NK-92 treated with Interleukin-12 subunit alpha and Interleukin-12 subunit beta, amount 100 ng/mL, for 24 hours (cell line): ENCODE results near the gene FAM184B.

ENCODE experiments used
- DNase-seq: peaks from one replicate; lab custom pipeline; 2025; lab: John Stamatoyannopoulos, UW

FAM184B gene

DNA sequence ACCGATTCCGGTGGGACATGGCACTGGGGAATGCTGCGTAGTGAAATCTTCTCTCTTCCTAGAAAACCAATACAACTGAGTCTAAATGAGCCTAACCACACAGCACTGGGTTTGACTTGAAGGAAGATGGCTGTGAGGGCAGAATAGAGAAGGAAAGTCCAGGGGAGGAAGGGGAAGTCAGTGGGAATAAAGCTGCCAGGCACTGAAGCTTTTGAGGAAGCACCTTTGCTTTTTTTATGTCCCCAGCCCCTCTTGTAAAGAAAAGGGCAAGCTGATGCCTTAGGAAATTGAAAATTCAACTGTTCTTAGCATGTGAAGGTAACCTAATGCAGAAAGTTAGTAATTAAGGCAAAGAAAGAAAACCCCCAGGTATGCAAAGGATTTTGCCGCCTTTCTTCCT is 146.4 kb downstream of the FAM184B start:
- DNase-seq = no peak

DNA sequence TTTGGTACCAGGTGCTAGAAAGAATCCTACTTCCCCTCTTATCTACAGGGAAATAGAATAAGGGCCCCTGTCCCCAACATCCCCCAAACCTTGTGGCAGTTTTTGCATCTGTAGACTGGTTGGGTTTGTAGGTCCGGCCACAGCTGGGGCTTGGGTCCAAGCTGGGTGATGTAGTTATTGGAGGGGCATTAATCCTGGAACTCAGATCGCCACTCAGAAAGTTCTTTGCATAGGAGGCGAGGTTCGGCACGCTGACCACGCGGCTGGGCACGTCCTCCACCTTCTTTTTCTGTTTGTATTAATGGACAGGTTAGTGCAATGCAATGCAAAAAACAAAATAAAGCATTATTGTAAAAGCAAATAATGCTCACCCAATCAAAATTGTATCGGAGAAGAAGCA is 147.8 kb downstream of the FAM184B start:
- no peak for DNase-seq

DNA sequence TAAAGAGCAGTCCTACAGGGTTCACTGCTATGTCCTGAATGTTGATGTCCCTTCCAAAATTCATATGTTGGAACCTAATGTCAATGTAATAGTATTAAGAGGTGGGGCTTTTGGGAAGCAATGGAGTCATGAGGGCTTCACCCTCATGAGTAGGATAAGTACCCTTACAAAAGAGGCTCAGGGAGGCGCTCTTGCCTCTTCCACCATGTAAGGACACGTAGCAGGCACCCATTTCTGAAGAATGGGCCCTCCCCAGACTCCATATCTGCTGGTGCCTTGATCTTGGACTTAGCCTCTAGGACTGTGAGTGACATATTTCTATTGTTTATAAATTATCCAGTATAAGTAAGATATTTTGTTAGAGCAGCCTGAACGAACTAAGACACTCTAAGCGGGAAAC is 151.2 kb downstream of the FAM184B start:
- no peak for DNase-seq

DNA sequence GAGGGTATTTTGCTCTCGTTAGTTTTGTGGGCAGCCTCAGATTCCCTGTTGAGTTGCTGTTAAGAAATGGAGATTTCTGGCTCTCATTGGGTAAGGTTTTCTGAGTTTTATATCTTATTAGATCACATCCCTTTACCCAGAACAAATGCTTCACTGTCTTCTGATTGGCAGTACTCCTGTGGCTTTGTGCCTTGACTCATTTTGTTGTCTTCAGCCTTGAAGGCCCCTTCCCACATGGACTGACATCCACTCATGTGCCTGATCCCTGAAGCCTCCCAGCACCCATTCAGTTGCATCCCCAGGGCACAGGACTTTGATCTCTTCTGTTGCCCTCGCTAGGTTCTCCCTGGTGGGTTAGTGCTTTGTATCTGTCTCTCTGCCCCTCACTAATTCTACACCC is 156.6 kb downstream of the FAM184B start:
- DNase-seq = no peak

DNA sequence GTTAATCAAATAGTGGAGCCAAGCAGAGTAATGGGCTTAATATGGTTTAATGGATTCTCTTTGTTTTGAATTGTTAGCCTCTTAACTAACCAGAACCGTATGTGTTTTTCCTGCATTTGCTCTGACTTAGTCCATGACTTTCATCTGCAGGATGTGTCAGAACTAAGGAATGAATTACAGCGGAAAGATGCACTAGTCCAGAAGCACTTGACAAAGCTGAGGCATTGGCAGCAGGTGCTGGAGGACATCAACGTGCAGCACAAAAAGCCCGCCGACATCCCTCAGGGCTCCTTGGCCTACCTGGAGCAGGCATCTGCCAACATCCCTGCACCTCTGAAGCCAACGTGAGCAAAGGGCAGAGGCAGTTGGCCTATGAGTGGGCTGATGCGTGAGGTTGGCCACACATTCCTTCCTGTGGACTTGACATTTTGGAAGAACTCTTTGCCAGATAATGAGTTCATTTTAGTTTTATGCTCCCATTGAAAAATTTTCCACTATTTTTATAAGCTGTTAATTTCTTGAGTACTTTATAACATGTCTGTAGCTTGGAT is 157.9 kb downstream of the FAM184B start:
- no peak for DNase-seq

DNA sequence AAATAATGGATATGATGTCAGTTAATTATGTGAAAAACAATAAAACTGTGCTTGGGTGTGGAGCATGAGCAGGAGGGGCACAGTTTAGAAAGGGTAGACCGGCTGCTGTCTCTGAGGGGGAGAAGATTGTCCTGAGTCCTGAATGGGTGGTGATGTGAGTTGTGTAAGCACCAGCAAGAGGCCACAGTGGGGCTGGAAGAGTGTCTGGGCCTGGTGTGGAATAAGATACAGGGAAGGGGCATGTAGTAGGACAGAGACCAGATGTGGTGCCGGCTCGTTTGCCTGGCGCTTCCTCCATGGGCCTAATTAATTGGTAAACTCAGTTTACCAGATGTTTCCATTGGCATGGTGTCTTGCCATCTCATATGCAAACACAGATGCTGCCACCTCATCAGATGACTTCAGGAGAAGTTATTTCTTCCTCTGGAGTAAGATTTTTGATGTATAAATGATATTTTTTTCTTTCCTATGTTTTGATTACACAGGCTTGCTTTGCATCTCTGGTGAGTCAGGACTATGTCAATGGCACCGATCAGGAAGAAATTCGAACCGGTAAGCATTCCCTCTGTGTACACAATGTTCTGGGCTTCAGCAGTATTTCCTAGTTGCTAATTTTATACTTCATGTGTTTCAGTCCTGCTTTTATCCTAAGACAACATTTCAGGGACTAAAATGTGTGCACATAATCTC is 161.9 kb downstream of the FAM184B start:
- DNase-seq = no peak

DNA sequence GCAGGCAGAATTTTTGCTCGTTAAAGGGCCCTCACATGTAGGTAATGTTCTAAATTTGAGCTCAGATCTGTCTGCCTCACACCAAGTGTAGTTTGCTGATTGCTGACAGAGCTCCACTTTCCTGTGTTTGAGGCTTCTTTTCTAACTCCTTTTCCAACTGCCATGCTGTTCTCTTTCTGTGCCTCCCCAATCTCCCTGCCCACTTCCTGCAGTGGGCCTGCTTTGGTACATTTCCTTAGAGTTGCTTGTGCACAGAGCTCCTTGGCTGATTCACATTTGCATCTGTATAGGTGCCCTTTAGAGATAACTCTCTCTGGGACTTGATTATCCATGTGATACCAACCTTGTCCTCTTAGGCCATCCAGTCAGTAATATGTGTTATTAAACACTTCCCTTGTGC is 162.5 kb downstream of the FAM184B start:
- no peak for DNase-seq

DNA sequence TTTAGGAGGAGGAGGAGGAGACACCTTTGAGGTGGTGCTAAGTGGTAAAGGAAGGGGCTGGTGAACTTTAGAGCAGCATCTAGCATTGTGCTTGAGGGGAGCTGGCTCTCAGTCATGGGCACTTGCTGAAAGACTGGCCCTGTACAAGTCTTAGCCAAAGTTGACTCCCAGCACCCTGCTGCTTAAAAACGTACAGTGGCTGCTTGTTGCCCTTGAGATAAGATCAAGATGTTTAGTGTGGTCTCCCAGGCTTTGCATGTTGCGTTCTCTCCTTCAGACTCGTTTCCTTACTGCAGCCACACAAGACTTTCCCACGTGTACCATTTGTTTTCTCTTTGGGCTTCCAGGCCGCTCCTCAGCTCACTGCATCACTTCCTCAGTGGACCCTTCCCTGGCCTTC is 165.1 kb downstream of the FAM184B start:
- DNase-seq = no peak

DNA sequence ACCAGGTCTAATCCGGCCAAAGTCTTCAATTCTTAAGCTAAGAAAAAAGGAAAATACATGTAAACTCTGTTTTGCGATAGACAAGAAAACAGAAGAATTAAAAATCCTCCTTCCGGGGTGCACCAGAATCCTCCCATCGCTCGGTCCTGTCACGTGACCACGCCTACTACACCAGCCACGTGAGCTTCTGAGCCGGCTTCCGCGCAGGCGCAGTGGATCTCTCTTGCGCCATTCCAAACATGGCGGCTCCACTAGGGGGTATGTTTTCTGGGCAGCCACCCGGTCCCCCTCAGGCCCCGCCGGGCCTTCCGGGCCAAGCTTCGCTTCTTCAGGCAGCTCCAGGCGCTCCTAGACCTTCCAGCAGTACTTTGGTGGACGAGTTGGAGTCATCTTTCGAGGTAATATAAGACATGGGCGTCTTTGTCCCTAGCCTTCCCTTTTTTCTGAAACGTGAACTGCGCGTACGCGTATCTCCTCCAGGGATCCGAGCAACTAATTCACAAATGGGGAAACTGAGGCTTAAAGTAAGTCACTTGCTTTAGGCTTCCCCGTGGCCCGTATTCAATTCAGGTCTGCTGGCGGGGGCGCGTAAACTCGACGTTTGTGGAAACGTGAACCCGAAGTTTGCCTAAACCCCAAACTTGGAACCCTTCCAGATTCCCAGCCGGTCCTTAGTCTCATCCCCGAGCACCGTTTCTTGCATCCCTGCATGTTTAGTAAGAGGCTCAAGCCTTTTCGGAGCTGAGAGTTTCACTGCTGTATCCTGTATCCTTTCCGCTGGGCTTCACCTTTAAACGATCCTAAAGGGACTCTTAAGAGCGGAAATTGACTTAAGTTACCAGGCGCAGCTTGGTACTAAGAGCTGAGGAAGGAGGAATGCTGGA is 166.8 kb downstream of the FAM184B start, which contains the start of gene MED28:
TSS of gene MED28 (plus strand) at position 226 of the 884 bp plus-strand sequence. CDS start at position 240, 14 bp downstream.
- peak; percentile 90 for DNase-seq

DNA sequence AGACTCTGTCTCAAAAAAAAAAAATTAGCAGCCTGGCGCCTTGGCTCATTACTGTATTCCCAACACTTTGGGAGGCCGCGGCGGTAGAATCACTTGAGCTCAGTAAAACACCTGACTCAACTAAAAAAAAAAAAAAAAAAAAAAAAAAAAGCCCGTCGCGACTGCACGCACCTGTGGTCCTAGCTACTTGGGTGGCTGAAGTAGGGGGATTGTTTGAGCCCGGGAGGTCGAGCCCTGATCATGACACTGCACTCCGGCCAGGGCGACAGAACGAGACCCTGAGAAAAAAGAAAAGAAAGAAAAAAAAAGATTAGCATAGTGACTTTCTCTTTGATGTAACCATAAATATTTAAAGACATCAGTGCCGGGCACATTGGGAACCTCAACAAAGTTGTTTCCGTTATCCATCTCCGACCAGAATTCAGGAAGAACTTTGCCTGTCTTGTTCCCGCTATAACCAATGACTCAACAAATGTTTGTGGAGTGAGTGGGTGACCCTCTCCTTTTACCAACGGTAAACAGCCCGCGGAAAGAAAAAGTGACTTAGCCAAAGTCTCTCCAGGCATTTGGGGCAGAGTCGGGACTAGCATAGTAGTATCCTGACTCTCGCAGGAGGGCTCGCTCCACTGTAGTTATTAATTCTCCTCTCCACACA is 167.5 kb downstream of the FAM184B start:
- DNase-seq = no peak

DNA sequence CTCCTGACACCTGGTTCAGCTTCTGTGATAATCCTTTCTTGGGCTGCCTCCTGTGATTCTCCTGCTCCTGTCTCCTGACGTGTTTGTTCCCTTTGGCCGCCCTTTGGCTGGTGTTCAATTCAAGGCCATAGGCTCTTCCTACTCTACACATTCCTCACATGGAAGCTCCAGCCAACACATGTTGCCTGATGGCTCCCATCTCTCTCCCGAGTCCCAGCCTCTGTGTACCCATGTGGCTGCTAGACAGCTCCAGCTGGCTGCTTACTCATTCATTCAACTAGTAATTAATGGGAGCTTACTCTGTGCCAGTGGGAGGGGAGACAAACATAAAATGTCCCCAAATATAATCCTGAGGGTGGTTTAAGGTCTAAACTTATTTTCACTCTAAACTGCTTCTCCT is 176.2 kb downstream of the FAM184B start:
- DNase-seq = no peak

DNA sequence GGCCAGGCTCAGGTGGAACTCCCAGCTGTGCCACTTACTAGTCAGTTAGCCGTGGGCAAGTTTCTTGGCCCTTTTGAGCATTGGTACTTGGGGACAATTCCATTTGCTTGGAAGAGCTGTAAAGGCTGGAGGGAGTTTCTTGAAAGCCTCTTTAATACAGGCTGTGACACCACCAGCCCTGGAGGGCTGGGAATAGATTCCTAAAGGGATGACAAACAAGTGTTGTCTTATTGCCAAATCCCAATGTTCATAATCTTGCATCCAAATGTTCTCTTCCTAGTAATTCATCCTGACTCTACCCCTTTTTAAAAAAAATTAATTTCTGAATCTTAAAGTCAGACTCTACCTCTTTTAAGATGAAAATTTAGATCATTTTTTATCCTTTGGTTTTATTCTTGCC is 181.6 kb downstream of the FAM184B start:
- DNase-seq = no peak

DNA sequence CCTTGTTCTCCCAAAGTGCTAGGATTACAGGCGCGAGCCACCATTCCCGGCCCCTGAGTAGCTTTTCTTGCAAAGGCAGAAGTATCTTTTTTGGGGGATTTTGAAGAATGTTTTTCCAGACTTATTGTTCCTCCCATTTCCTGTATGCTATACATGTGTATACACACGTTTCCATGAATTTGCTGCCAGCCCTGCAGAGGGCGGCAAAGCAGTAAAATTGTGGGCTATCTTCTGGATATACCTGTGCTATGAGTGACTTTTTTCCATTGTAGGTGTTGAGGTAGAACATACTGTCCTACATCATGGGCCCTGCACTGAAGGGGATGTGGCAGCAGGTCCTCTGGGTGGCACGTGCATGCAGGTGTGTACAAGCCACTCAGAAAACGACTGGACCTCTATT is 183.9 kb downstream of the FAM184B start:
- DNase-seq = no peak

DNA sequence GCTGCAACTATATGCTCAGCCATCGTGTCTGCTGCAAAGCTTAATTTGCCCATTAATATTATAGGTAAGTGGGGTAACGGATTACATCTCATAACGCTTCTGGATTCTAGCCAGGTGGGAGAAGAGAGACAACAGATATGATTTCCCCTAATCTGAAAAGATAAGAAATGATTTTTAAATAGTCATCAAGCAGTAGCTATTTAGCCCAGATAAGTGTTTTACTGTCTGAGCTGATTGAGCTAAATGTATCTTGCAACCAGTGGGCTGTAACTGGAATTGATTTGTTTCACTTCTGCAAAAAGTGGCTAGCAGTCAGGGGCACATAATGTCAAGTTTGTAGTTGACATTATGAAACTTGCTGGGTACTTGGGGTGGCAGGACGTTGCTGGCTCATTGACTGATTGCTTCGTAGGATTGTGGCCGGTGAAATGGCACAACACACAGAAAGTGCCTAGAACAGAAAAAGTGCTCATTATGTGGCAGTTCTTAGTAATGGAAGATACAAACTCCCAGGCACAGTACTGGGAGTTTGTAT is 185.9 kb downstream of the FAM184B start:
- no peak for DNase-seq

DNA sequence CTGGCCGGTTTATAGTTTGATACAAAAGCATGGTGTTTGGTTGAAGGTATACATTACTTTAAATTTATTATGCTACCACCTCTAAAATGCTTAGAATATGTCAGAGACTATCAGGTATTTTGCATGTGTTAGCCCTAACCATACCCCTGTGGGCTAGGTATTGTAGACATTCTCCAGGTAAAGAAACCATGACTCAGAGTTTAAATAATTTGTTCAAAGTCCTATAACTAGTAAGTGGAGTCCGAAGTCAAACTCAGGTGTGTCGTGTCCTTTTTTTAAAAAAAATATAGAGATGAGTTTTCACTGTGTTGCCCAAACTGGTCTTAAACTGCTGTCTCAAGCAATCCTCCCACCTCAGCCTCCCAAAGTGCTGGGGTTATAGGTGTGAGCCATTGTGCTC is 192.1 kb downstream of the FAM184B start:
- no peak for DNase-seq

DNA sequence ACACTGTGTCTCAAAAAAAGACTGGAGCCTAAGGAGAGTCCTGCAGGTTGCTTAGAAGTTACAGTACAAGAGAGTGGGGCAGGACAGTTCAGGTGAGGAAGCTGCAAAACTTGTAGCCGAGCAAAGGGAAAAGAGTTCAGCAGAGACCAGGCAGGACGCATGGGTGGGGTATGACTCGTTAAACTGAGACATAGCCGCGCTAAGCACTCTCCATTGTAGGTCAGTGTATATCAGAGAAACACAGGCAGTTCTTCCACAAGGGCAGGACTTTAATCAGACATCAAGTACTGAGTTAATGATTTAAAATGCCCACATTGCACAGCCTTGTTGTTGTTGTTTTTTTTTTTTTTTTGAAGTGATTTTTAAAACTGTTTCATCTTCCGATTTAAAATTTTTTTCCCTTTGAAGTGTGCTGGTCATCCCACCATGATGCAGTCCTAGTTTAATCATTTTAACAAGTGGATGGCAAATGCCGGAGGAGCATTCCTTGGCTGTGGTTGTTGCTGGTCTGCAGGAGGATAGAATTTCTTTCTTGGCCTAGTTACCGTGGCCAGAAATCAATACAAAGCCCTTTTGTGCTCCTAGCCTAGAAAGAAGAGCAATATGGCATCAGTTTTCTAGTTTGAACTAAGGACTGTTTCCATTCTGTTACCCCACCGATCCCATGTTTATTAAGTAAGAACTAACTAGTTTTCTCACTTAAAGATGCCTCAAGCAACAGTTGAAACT is 194.2 kb downstream of the FAM184B start:
- no peak for DNase-seq

DNA sequence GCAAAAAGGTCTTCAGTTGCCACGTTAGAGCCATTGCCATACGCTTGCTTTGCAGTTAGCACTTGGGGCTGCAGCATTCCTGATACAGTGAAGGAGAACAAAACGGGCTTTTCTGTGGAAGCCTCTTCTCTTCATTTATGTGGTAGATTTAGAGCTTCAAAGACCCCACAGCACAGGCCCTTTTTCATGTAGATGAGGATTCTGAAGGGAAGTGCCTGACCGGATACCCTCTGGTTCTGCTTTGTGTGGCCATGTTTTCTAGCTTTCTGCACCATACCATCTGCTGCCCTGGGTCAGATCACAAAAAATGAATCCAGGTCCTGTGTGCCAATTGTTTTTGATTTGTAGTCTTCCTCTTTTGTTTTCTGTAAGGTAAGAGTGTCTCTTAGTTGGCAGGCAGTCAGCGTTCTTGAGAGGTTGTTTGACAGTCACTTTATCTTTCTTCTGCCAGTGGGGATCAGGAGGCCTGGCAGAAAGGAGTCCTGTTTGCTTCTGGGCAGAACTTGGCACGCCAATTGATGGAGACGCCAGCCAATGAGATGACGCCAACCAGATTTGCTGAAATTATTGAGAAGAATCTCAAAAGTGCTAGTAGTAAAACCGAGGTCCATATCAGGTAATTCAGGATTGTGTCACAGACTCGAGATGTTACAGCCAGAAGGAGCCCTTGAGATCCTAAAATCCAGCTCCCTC is 196.8 kb downstream of the FAM184B start:
- DNase-seq = no peak

DNA sequence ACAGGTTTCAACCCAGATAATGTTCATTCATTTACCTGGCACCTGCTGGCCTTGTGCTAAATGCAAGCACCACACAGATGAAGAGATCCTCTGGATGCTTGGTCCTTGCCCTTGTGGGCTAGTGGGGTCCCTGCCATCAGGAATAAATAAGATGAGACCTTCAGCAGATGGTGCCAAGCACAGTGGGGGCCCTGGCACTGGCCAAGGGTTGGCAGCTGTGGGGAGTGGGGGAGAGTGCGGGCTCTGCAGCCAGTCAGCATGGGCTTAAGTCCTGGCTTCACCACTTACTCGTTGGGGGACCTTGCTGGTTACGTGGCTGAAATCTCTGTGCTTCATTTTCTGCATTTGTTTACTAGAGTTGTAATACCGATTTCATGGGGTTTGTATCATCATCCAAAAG is 197.5 kb downstream of the FAM184B start:
- DNase-seq = no peak

DNA sequence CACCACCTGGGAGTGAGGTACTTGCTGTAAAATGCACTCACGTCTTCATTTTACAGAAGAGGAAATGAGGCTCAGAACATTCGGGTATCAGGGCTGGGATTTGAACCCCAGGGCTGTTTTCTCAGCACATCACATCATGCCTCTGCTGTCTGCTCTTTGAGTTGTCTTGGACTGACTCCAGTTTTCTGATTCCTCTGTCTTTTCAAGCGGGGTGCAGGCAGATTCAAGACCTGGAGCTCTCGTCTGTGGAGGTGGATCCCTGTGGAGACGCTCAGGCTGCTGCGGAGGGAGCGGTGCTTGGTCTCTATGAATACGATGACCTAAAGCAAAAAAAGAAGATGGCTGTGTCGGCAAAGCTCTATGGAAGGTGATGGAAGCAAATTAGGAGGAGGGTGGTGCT is 198.1 kb downstream of the FAM184B start:
- DNase-seq = no peak

DNA sequence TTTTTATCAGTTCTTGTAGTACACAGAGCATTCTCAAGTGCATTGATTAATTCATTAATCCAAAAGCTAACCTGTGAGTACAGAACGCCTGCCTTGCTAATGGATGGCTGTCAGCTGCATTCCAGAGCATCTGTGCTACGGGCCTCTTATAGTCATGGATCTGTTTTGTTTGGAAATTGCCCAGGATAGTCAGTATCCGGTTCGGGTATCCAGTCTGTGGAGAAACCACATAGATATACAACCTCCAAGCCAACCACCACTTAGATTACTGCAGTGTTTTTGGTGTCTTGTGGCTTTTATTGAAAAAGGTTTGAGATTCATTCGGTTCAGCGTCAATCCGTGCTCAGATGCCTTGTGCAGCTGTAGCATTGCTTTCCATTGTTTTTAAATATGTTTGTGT is 200.5 kb downstream of the FAM184B start:
- no peak for DNase-seq
